K562 (cell line): Measurements from ENCODE around the gene PHTF1. TPM values are rescaled to one million over a fixed set of nuclear protein-coding genes. Genes with fewer than 3 reads are reported as not detected.

ENCODE experiments used
- CBX2 ChIP-seq: fragments of 200-600 bp; sonication (generic); IDR thresholded peaks from one replicate; pipeline ENCODE4 v1.6.1; 2012; ENCODE audit warnings: mild to moderate bottlenecking, low read length, inconsistent platforms; ENCODE audit not compliant: insufficient read depth, poor library complexity, severe bottlenecking
- EP300 ChIP-seq: IDR thresholded peaks from 2 replicates; pipeline ENCODE4 v1.6.1; 2012; ENCODE audit warnings: low read length, improper control_type of control experiment
- ERF ChIP-seq: fragments of 450-650 bp; formaldehyde crosslinking; IDR thresholded peaks from 2 replicates; pipeline ENCODE4 v1.4.0; 2020; ENCODE audit warnings: mild to moderate bottlenecking, mixed read lengths
- ETS2 ChIP-seq: IDR thresholded peaks from 2 replicates; pipeline ENCODE4 v1.6.1; 2016; ENCODE audit warnings: borderline replicate concordance, missing genetic modification characterization, mild to moderate bottlenecking, moderate library complexity, missing compliant biosample characterization; ENCODE audit not compliant: poor library complexity, severe bottlenecking
- ETV1 ChIP-seq: fragments of 450-650 bp; conservative IDR thresholded peaks from 2 replicates; pipeline ENCODE4 v1.6.1; 2016; ENCODE audit warnings: missing genetic modification characterization, control low read depth, low read depth, missing compliant biosample characterization
- NCOA6 ChIP-seq: fragments of 450-650 bp; IDR thresholded peaks from 2 replicates; pipeline ENCODE4 v1.6.1; 2017; ENCODE audit warnings: mild to moderate bottlenecking
- NFE2 ChIP-seq: IDR thresholded peaks from 2 replicates; pipeline ENCODE4 v1.6.1; 2014; ENCODE audit warnings: antibody characterized with exemption, low read depth
- PHF20 ChIP-seq: fragments of 450-650 bp; IDR thresholded peaks from 2 replicates; pipeline ENCODE4 v1.6.1; 2018; ENCODE audit not compliant: partially characterized antibody
- RBM34 ChIP-seq: fragments of 200-400 bp; formaldehyde crosslinking; IDR thresholded peaks from 2 replicates; pipeline ENCODE4 v1.6.1; 2018; ENCODE audit warnings: low read length, borderline replicate concordance; ENCODE audit not compliant: insufficient read depth
- SAFB2 ChIP-seq: fragments of 200-400 bp; formaldehyde crosslinking; IDR thresholded peaks from 2 replicates; pipeline ENCODE4 v1.6.1; 2018; ENCODE audit warnings: borderline replicate concordance, low read length, low read depth, moderate library complexity; ENCODE audit not compliant: severe bottlenecking
- SMARCA5 ChIP-seq: fragments of 450-650 bp; IDR thresholded peaks from 2 replicates; pipeline ENCODE4 v1.6.1; 2016
- SRSF7 ChIP-seq: fragments of 200-400 bp; formaldehyde crosslinking; optimal IDR thresholded peaks from 2 replicates; pipeline ENCODE3; 2017; ENCODE audit warnings: mild to moderate bottlenecking, low read depth, low read length
- SUPT5H ChIP-seq: fragments of 450-650 bp; IDR thresholded peaks from 2 replicates; pipeline ENCODE4 v1.6.1; 2016
- TBP ChIP-seq: optimal IDR thresholded peaks from 2 replicates; pipeline ENCODE3; 2011; ENCODE audit warnings: low read depth, low read length, improper control_type of control experiment
- U2AF2 ChIP-seq: fragments of 200-400 bp; formaldehyde crosslinking; optimal IDR thresholded peaks from 2 replicates; pipeline ENCODE3; 2017; ENCODE audit warnings: low read depth, mild to moderate bottlenecking, low read length
- ZNF165 ChIP-seq: fragments of 250-450 bp; sonication (Bioruptor Pico); IDR thresholded peaks from 2 replicates; pipeline ENCODE4 v1.4.0; 2020; ENCODE audit warnings: borderline replicate concordance
- ZNF668 ChIP-seq: fragments of 250-450 bp; sonication (Bioruptor Pico); IDR thresholded peaks from 2 replicates; pipeline ENCODE4 v1.8.0; 2022; ENCODE audit warnings: mild to moderate bottlenecking, inconsistent platforms
- polyA plus RNA-seq, 8 experiments: library from polyadenylated mRNA; depleted of rRNA in 4 of 8; stranded (reverse) in 5 of 8; unstranded in 3 of 8; fragments of >200 nt; fragmentation: Nextera tagmentation in 2 of 8; fragmentation: Illumina TruSeq in 1 of 8; extraction: Ambion mirVana in 2 of 8; extraction: Trizol in 1 of 8; gene quantifications; 2 replicates each; pipeline versions ENCODE4 v1.2.1 to v1.2.3, GENCODE V29; 2011 to 2014; ENCODE audit warnings: inconsistent platforms in 1 of 8, missing spikeins in 1 of 8
- total RNA-seq, 7 experiments: library from RNA; depleted of rRNA in 6 of 7; stranded (reverse); fragments of >200 nt in 6 of 7; fragmentation: Illumina TruSeq in 2 of 7; extraction: Trizol in 2 of 7; gene quantifications; 2 replicates each; pipeline versions ENCODE4 v1.2.1 to v1.2.3, GENCODE V29; 2011 to 2021; ENCODE audit warnings: low replicate concordance in 1 of 7
- TF ChIP-seq, protein P1 (sequence below), 3 experiments: fragments of 200-800 bp in 1 of 3; fragments of 250-450 bp in 1 of 3; fragments of 450-650 bp in 1 of 3; sonication (Bioruptor Pico) in 1 of 3; sonication (Bioruptor generic) in 1 of 3; formaldehyde crosslinking in 1 of 3; IDR thresholded peaks; 2 replicates each; pipeline versions ENCODE4 v1.6.1 to v1.8.0; 2016 to 2022; ENCODE audit warnings: mild to moderate bottlenecking in 2 of 3, missing genetic modification characterization in 2 of 3, missing compliant biosample characterization in 1 of 3, moderate library complexity in 1 of 3
- TF ChIP-seq, protein P2 (sequence below), 2 experiments: fragments of 200-800 bp in 1 of 2; sonication (Bioruptor generic) in 1 of 2; sonication (generic) in 1 of 2; formaldehyde crosslinking in 1 of 2; IDR thresholded peaks in 1 of 2; conservative IDR thresholded peaks in 1 of 2; 2 replicates each; pipeline versions ENCODE4 v1.5.0 to v1.6.1; 2016 to 2020; ENCODE audit warnings: missing compliant biosample characterization in 1 of 2, missing genetic modification characterization in 1 of 2, missing genetic modification reagents in 1 of 2
- TF ChIP-seq, protein P3 (sequence below): fragments of 450-650 bp; IDR thresholded peaks from 2 replicates; pipeline ENCODE4 v1.6.1; 2017; ENCODE audit warnings: antibody characterized with exemption

The PHTF1 gene
- total and polyA plus RNA-seq, 9 of the 15 experiments (the other 6 are each of a cell fraction or from before 2014, with no cell fraction given), result 8.4 to 36.2 (median 23.0) TPM

DNA sequence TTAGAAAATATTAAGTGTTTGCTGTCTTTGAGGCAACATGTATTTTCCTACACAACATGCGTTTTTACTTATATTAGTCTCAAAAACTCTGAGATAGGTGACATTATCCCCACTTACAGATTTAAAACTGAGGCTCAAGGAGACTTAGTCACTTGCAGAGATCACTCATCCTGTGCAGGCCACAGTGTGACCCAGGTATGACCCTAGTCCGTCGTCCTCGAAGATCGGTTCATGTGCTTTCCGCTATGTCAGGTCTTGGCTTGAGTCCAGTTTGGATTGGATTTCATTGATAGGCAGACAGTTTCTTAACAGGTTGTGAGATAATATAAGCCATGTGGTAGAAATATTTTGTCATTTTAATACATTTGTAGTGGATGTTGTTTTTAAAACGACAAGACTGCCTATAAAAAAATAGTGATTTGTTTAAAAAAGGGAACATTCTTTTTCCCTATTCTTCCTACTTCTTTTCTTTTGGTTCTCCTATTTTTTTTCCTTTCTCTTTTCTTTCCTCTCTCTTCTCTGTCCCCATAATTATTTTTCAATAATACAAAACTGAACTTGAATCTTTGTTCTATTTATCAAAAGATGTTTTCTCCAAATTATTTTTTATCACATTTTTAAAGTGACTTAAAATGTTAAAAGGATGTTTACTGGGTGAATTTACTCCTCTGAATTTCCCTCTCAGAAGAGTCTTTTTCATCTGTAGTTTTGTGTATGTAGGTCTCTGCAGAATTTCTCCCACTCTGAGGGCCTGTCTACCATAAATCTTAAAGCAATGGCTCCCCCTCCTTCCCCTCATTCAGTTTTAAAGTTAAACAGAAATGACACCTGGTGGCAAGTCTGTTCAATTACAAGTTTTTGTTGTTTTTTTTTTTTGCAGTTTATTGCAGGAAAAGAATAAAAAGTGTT lies 81.8 kb downstream of the PHTF1 start (continued):
- no peak for TF ChIP-seq ZNF668 (CRISPR knock-in tag)
- TF ChIP-seq ETV1 (tag), result no peak
- TF ChIP-seq, protein P1, sequence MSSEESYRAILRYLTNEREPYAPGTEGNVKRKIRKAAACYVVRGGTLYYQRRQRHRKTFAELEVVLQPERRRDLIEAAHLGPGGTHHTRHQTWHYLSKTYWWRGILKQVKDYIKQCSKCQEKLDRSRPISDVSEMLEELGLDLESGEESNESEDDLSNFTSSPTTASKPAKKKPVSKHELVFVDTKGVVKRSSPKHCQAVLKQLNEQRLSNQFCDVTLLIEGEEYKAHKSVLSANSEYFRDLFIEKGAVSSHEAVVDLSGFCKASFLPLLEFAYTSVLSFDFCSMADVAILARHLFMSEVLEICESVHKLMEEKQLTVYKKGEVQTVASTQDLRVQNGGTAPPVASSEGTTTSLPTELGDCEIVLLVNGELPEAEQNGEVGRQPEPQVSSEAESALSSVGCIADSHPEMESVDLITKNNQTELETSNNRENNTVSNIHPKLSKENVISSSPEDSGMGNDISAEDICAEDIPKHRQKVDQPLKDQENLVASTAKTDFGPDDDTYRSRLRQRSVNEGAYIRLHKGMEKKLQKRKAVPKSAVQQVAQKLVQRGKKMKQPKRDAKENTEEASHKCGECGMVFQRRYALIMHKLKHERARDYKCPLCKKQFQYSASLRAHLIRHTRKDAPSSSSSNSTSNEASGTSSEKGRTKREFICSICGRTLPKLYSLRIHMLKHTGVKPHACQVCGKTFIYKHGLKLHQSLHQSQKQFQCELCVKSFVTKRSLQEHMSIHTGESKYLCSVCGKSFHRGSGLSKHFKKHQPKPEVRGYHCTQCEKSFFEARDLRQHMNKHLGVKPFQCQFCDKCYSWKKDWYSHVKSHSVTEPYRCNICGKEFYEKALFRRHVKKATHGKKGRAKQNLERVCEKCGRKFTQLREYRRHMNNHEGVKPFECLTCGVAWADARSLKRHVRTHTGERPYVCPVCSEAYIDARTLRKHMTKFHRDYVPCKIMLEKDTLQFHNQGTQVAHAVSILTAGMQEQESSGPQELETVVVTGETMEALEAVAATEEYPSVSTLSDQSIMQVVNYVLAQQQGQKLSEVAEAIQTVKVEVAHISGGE (CRISPR knock-in tag; IDR thresholded peaks at IDR 0.05), result peak in 1 of 3 experiments; percentile 44; a peak in 1 of 6 replicates
- TF ChIP-seq U2AF2, result no peak
- no peak for TF ChIP-seq TBP
- TF ChIP-seq SUPT5H, result no peak
- TF ChIP-seq EP300, result peak; percentile 76
- TF ChIP-seq PHF20, result no peak
- no peak for TF ChIP-seq SAFB2
- TF ChIP-seq NCOA6, result no peak
- no peak for TF ChIP-seq ZNF165 (CRISPR knock-in tag)
- TF ChIP-seq ETS2, result no peak
- no peak for TF ChIP-seq CBX2
- TF ChIP-seq RBM34, result no peak
- no peak for TF ChIP-seq ERF
- peak; percentile 60 for TF ChIP-seq NFE2
- TF ChIP-seq, protein P2, sequence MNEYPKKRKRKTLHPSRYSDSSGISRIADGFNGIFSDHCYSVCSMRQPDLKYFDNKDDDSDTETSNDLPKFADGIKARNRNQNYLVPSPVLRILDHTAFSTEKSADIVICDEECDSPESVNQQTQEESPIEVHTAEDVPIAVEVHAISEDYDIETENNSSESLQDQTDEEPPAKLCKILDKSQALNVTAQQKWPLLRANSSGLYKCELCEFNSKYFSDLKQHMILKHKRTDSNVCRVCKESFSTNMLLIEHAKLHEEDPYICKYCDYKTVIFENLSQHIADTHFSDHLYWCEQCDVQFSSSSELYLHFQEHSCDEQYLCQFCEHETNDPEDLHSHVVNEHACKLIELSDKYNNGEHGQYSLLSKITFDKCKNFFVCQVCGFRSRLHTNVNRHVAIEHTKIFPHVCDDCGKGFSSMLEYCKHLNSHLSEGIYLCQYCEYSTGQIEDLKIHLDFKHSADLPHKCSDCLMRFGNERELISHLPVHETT (CRISPR knock-in tag; conservative IDR thresholded peaks at IDR 0.05 in 1 of 2, IDR thresholded peaks at IDR 0.05 in 1 of 2), result no peak
- peak; percentile 52; the same call in 1 of the 2 replicates for TF ChIP-seq SMARCA5
- TF ChIP-seq, protein P3, sequence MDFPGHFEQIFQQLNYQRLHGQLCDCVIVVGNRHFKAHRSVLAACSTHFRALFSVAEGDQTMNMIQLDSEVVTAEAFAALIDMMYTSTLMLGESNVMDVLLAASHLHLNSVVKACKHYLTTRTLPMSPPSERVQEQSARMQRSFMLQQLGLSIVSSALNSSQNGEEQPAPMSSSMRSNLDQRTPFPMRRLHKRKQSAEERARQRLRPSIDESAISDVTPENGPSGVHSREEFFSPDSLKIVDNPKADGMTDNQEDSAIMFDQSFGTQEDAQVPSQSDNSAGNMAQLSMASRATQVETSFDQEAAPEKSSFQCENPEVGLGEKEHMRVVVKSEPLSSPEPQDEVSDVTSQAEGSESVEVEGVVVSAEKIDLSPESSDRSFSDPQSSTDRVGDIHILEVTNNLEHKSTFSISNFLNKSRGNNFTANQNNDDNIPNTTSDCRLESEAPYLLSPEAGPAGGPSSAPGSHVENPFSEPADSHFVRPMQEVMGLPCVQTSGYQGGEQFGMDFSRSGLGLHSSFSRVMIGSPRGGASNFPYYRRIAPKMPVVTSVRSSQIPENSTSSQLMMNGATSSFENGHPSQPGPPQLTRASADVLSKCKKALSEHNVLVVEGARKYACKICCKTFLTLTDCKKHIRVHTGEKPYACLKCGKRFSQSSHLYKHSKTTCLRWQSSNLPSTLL, result peak; percentile 50; the same call in 1 of the 2 replicates
- TF ChIP-seq SRSF7, result no peak
